Keratinocyte (primary cell): ENCODE data around the gene CELF2. TPM values are rescaled to one million over a fixed set of nuclear protein-coding genes. Genes with fewer than 3 reads are reported as not detected.

Experiments
- DNase-seq: peaks from one replicate; pipeline ENCODE4 v3.0.0-alpha.2; 2011; ENCODE audit warnings: low read depth, missing footprints, low spot score
- FAIRE-seq: peaks from 2 replicates; lab custom pipeline; 2011; peaks lifted over from hg19 to GRCh38; lab: Jason Lieb, UNC
- H2AFZ ChIP-seq: 2 replicates; pipeline ENCODE4 v1.6.0; 2012; ENCODE audit warnings: low read length, control low read depth, inconsistent platforms; ENCODE audit not compliant: control insufficient read depth
- H3K27ac ChIP-seq: 2 replicates; pipeline ENCODE4 v1.5.1; 2011; ENCODE audit warnings: low read length; ENCODE audit not compliant: control insufficient read depth, insufficient read depth
- H3K27me3 ChIP-seq: 3 replicates; pipeline ENCODE4 v1.6.0; 2011; ENCODE audit warnings: low read length; ENCODE audit not compliant: control insufficient read depth, insufficient read depth; ENCODE audit errors: extremely low read depth
- H3K36me3 ChIP-seq, 2 experiments: 2 replicates in 1 of 2; 3 replicates in 1 of 2; pipeline ENCODE4 v1.5.1; 2011; ENCODE audit warnings: low read length in 2 of 2, mild to moderate bottlenecking in 1 of 2; ENCODE audit not compliant: control insufficient read depth in 2 of 2, insufficient read depth in 2 of 2; ENCODE audit errors: extremely low read depth in 1 of 2
- H3K4me1 ChIP-seq: 3 replicates; pipeline ENCODE4 v1.5.1; 2011; ENCODE audit warnings: low read length; ENCODE audit not compliant: control insufficient read depth, insufficient read depth; ENCODE audit errors: extremely low read depth
- H3K4me2 ChIP-seq: 3 replicates; pipeline ENCODE4 v1.6.0; 2011; ENCODE audit warnings: low read depth, low read length; ENCODE audit not compliant: control insufficient read depth, insufficient read depth; ENCODE audit errors: extremely low read depth
- H3K4me3 ChIP-seq, 3 experiments: fragments of 200-600 bp in 1 of 3; sonication (generic) in 1 of 3; 2 replicates in 2 of 3; 3 replicates in 1 of 3; pipeline ENCODE4 v1.5.1; 2011 to 2016; ENCODE audit warnings: low read length in 3 of 3, mild to moderate bottlenecking in 3 of 3, control low read depth in 2 of 3, inconsistent platforms in 1 of 3, low read depth in 1 of 3, mixed read lengths in 1 of 3, mixed run types in 1 of 3, moderate library complexity in 1 of 3; ENCODE audit not compliant: control insufficient read depth in 2 of 3, insufficient read depth in 2 of 3; ENCODE audit errors: extremely low read depth in 1 of 3
- H3K79me2 ChIP-seq: 2 replicates; pipeline ENCODE4 v1.6.0; 2012; ENCODE audit warnings: low read length; ENCODE audit not compliant: control insufficient read depth, insufficient read depth
- H3K9ac ChIP-seq: 3 replicates; pipeline ENCODE4 v1.6.0; 2011; ENCODE audit warnings: low read length; ENCODE audit not compliant: control insufficient read depth, insufficient read depth; ENCODE audit errors: extremely low read depth
- H3K9me1 ChIP-seq: 3 replicates; pipeline ENCODE4 v1.6.0; 2011; ENCODE audit warnings: low read length; ENCODE audit not compliant: control insufficient read depth, insufficient read depth; ENCODE audit errors: extremely low read depth
- H3K9me3 ChIP-seq: 2 replicates; pipeline ENCODE4 v1.5.1; 2012; ENCODE audit warnings: low read depth, low read length; ENCODE audit not compliant: control insufficient read depth
- H4K20me1 ChIP-seq: 3 replicates; pipeline ENCODE4 v1.6.0; 2011; ENCODE audit warnings: low read length; ENCODE audit not compliant: control insufficient read depth, insufficient read depth; ENCODE audit errors: extremely low read depth
- EZH2 ChIP-seq: IDR thresholded peaks from one replicate; pipeline ENCODE4 v1.6.1; 2012; ENCODE audit warnings: inconsistent platforms, mild to moderate bottlenecking, low read length, moderate library complexity
- dilution Hi-C: fragments of 300-500 bp; cut with MboI; formaldehyde crosslinking; loops from one replicate; pipeline ENCODE4 v1.7.0; 2020; ENCODE audit warnings: low sequenced_read_pairs; ENCODE audit not compliant: extremely low pct_ligation_motif_present
- polyA plus RNA-seq, 5 experiments: library from polyadenylated mRNA; depleted of rRNA in 3 of 5; stranded (reverse) in 3 of 5; stranded (forward) in 1 of 5; unstranded in 1 of 5; fragments of >200 nt; gene quantifications; 1 replicate in 1 of 5; 2 replicates in 3 of 5; 3 replicates in 1 of 5; pipeline versions ENCODE4 v1.2.1 to v1.2.3, GENCODE V29; 2011 to 2012; ENCODE audit warnings: missing spikeins in 2 of 5, low read depth in 1 of 5, low replicate concordance in 1 of 5
- TF ChIP-seq, protein P1 (sequence below), 3 experiments: IDR thresholded peaks in 1 of 3; conservative IDR thresholded peaks in 1 of 3; optimal IDR thresholded peaks in 1 of 3; 2 replicates in 2 of 3; 3 replicates in 1 of 3; pipeline versions ENCODE3 to v1.5.1; 2011; ENCODE audit warnings: low read length in 3 of 3, mild to moderate bottlenecking in 3 of 3, moderate library complexity in 2 of 3, control low read depth in 1 of 3, inconsistent platforms in 1 of 3; ENCODE audit not compliant: insufficient read depth in 2 of 3; ENCODE audit errors: extremely low read depth in 1 of 3

CELF2 gene
- polyA plus RNA-seq, 1 donor (not counting 4 experiments of a cell fraction or from before 2014, with no cell fraction given) = 9.8 TPM

DNA sequence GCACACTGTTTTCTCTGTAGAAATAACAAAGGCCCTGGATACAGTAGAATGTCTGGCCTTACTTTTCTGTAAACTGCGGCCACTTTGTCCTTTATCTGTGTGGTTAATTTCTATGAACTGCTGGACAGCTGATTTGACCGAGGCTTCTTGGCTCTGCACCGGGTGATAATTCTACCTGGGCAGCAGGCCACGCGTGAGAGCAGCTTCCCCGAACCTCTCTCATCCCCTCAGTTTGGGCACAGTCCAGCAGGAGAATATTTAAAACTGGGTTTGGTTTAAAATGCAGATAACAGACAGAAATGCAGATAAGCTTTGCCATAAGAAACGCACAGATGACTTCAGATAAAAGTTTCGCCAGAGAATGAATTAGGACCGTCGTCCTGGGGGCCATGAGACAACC is 81.0 kb downstream of the CELF2 start:
- Histone ChIP-seq H3K36me3 (no peaks in the 10 kb centered on the region), H3K4me1 (no peaks in the 10 kb centered on the region), H2AFZ (no peak overlapping the region), H3K9me1 (no peaks in the 10 kb centered on the region), H3K9me3 (no peaks in the 10 kb centered on the region), H3K27ac (no peak overlapping the region), H3K9ac (no peak overlapping the region), H4K20me1 (no peaks in the 10 kb centered on the region), H3K27me3 (no peaks in the 10 kb centered on the region), H3K4me2 (no peak overlapping the region), H3K79me2 (no peaks in the 10 kb centered on the region), H3K4me3 (no peak overlapping the region)
- DNase-seq (no peak), FAIRE-seq (no peak)
- dilution Hi-C loops = no loop called here
- no peak for TF ChIP-seq EZH2
- TF ChIP-seq, protein P1, sequence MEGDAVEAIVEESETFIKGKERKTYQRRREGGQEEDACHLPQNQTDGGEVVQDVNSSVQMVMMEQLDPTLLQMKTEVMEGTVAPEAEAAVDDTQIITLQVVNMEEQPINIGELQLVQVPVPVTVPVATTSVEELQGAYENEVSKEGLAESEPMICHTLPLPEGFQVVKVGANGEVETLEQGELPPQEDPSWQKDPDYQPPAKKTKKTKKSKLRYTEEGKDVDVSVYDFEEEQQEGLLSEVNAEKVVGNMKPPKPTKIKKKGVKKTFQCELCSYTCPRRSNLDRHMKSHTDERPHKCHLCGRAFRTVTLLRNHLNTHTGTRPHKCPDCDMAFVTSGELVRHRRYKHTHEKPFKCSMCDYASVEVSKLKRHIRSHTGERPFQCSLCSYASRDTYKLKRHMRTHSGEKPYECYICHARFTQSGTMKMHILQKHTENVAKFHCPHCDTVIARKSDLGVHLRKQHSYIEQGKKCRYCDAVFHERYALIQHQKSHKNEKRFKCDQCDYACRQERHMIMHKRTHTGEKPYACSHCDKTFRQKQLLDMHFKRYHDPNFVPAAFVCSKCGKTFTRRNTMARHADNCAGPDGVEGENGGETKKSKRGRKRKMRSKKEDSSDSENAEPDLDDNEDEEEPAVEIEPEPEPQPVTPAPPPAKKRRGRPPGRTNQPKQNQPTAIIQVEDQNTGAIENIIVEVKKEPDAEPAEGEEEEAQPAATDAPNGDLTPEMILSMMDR (optimal IDR thresholded peaks at IDR 0.05 in 1 of 3, IDR thresholded peaks at IDR 0.05 in 1 of 3, conservative IDR thresholded peaks at IDR 0.05 in 1 of 3; ENCODE audit: extremely low read depth in 1 of 3, insufficient read depth in 2 of 3, low read length in 3 of 3) = no peak

DNA sequence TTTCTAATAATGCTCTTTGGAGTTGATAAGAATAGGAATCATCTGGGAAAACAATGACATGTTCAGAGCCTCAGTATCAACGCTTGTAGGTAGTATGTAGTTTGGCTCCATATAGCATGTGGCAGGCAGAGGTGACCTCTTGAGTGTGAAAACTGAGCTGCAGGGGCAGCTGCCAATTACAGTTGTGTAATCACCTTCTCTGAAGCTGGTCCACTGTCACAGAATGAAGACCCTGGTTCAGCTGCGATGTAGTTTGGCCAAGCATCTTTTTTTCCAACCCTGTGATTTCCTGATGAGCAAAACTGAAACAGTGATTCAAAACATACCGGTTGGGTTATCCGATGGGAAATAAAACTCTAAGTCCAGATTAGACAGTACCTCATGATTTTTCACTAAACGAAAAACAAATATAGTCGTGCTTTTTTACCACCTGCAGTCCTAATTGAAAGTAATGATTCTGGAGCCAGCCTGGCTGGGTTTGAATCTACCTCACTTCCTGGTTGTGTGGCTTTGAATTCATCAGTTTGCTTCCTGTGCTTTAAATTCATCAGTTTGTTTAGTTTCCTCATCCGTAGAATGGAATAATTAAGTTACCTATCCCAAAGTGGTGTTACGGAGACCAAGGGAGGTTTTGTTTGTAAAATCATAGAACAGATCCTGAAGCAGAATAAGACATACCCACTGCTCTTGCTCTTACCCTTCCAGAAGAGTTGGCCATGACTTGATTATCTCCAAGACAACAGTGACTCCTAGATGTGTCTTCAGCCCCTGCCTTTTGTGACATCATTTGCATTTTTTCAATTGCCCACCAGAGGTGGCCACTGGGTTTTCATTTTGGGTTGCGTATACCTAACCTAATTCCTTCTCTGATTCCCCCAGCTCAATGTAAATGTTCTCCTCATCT is 87.4 kb downstream of the CELF2 start:
- Histone ChIP-seq H3K9me1 (no peaks in the 10 kb centered on the region), H3K9me3 (no peaks in the 10 kb centered on the region), H4K20me1 (no peaks in the 10 kb centered on the region), H3K79me2 (no peaks in the 10 kb centered on the region), H3K4me2 (no peak overlapping the region), H3K4me3 (no peak overlapping the region), H3K27me3 (no peaks in the 10 kb centered on the region), H3K9ac (no peak overlapping the region), H3K36me3 (no peaks in the 10 kb centered on the region), H3K4me1 (no peaks in the 10 kb centered on the region), H3K27ac (no peak overlapping the region), H2AFZ (no peak overlapping the region)
- DNase-seq (no peak), FAIRE-seq (no peak)
- dilution Hi-C loops = no loop called here
- no peak for TF ChIP-seq EZH2
- TF ChIP-seq, protein P1 (optimal IDR thresholded peaks at IDR 0.05 in 1 of 3, IDR thresholded peaks at IDR 0.05 in 1 of 3, conservative IDR thresholded peaks at IDR 0.05 in 1 of 3; ENCODE audit: extremely low read depth in 1 of 3, insufficient read depth in 2 of 3, low read length in 3 of 3) = no peak
